C1 segment of cervical spinal cord (tissue), 14 donors: Measurements from ENCODE around the gene FADS2.
A peak's percentile ranks its signal among the peaks of the same experiment; 100 is the strongest.

ENCODE experiments used
- DNase-seq, 14 donors: peaks; one replicate each; lab custom pipeline; 2025; lab: John Stamatoyannopoulos, UW

The FADS2 gene

DNA sequence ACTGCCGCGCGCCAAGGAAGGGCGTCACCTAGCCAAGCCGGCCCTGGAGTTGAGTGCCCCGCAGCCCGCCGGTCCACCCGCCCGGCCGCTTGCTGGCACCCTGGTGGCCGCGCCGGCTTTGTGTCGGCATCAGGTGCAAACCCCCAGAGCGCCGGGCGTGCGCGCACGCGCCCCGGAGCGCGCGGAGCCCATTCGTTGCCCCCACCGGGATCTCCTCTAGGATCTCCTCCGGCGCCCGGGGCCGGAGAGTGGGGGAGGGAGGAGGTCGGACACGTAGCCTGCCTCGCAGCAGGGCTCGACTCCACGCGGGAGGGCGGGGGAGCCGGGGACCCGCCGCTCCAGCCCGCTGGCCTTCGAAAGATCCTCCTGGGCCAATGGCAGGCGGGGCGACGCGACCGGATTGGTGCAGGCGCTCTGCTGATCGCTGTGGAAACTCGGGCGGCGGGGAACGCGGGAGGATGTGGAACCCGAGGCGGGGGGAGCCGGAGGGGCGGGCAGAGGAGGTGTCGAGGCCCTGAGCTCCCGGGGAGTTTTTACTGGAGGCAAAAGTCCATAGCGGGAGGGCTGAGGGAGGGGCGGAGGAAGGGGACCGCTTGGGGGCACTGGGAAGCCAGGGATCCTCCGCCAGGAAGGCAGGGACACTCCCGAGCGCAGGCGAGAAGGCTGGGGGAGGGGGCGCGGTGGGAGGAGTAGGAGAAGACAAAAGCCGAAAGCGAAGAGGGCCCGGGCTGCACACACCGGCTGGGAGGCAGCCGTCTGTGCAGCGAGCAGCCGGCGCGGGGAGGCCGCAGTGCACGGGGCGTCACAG lies at the start of gene FADS2:
Gene FADS2, plus strand, starts transcription at position 730 of the 808 bp plus-strand sequence. CDS start 91 bp downstream, outside the sequence.
- peak; percentile 28 to 95 (median 87) for DNase-seq

DNA sequence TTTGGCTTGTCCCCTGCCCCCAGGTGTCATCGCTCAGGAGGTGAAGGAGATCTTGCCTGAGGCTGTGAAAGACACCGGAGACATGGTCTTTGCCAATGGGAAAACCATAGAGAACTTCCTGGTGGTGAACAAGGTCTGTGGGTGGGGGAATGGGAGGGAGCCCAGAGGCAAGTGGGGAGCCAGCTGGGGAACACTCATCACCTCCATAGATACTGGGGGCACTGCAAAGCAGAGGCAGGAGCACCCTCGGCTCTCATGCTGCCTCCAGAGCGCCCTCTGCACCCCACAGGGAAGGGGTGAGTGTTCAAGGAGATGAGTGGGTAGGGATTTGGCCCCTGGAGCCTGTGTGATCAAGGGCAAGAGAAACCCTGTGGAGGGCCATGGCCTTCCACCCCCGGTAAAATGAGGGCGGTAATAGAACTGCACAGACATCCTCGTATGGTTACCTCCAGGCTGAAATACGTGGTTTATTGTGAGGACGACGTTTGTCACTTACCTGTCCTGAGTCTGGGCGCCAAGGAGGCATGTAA lies 49.7 kb upstream of the FADS2 start:
- DNase-seq = no peak

DNA sequence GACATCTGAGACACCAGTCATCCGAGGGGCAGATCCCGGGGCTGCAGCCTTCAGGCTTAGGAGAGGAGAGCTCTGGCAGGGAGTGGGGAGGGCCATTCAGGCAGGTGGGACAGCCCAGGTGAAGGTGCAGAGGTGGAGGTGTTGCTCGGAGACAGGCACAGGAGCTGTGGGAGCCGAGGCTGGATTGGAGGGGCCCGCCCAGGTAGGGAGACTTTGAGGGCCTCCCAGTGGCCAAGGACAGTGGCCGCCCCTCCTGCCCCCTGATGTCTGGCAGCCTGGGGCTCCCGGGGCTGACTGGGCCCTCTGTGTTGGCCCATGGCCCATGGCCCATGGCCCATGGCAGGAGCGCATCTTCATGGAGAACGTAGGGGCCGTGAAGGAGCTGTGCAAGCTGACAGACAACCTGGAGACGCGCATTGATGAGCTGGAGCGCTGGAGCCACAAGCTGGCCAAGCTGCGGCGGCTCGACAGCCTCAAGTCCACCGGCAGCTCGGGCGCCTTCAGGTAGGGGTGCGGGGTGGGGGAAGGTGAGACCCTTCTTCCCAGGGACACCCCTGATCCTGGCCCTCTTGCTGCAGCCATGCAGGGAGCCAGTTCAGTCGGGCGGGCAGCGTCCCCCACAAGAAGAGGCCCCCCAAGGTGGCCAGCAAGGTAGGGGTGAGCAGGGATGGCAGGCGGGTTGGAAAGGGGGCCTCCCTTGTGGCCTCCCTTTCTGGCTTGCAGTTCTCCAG lies 49.0 kb upstream of the FADS2 start:
- DNase-seq = no peak

DNA sequence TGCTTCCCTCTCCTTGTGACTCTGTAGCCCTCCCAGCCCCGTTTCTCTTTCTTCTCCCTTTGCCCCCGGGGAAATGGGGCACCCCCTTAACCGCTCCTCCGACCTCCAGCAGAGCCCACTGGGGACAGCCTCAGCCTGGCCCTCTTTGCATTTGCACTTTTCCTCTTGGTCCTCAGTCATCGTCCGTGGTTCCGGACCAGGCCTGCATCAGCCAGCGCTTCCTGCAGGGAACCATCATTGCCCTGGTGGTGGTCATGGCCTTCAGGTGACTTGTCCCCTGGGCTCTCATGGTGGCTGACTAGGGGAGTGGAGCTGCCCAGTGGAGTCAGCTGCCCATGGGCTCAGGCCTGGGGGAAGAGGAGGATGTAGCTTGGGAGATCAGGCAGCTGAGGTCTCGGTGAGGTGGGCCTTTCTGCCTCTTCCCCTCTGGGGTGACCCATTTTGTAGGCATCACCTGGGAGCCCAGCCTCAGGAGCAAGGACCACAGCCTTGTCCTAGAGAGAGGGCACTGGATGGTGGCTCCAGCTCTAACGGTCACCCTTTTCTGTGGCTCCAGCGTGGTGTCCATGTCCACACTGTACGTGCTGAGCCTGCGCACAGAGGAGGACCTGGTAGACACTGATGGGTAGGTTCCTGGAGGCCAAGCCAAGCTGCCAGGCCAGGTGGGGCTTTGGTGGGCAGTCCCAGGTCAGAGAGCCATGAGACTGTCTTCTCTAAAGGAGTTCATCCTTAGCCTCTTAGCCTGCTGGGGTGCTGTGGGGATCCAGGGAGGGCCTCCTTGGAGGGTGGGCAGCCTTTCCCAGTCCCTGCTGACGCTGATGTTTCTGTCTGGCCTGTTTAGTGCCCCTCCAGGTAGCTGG lies 48.2 kb upstream of the FADS2 start:
- no peak for DNase-seq

DNA sequence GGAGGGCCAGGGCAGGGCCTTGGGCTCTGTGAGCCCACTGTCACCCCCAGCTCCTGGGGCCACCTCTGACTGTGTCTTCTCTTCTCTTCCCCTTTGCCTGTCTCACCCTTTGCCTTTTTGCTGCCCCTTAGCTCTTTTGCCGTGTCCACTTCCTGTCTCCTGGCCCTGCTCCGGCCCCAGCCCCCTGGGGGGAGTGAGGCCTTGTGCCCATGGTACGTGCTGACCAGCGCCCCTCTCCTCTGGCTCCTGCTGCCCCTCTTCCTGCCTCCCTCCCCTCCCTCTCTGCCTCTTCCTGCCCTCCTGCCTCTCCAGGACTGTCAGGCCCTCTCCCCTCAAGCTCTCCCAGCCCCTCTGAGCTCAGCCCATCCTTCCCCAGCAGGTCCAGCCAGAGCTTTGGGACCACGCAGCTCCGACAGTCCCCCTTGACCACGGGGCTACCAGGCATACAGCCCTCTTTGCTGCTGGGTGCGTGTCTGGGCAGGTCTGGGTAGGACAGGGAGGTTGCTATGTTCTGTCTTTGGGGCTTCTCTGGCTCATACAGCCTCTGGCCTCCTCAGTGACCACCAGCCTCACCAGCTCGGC lies 47.4 kb upstream of the FADS2 start:
- DNase-seq = no peak

DNA sequence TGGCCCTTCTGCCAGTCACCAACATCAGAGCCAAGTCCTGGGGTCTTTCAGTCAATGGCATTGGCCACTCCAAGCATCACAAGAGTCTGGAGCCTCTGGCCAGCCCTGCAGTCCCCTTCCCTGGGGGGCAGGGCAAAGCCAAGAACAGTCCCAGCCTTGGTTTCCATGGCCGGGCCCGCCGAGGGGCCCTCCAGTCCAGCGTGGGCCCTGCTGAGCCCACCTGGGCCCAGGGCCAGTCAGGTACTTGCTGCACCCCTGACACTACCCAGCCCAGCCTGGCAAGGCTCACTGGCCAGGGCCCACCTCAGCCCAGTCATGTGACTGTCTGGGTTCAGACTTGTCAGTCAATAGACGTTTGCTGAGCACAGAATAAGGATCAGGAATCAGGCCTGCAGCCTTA lies 46.5 kb upstream of the FADS2 start:
- no peak for DNase-seq

DNA sequence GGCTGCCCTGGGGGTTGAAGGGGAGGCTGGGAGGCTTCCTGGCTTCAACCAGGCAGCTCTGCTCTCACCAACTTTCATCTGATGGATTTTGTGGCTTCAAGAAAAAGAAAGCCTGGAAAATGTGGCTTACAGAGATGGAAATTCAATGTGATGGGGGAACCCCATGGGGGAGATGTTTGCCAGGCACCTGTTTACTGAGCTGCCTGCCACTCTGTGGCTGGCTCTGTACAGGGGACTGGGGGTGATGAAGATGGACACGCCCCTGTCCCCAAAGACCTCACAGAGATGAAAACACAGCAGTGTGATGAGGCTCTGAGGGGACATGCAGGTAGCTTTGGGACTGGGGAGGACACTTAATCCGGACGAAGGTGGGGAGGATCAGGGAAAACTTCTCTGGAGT lies 45.8 kb upstream of the FADS2 start:
- DNase-seq = no peak

DNA sequence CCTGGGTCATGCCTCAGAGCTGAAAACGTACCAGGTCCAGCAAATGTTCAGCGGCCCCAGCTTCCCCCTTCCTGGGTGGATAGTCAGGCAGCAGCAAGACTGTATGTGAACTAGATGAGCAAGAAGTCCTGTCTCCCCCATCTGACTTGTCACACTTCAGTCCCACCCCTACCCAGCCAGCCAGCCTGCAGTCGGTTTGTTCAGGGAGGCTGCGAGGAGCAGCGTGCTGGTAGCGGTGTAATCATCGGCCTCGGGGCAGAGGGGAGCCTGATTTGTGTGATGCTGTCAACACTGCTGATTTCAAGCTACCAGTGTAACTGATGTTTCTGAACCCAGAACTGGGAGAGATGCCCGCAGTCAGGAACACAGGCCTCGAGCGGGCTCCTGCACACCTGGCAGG lies 45.3 kb upstream of the FADS2 start:
- DNase-seq = no peak

DNA sequence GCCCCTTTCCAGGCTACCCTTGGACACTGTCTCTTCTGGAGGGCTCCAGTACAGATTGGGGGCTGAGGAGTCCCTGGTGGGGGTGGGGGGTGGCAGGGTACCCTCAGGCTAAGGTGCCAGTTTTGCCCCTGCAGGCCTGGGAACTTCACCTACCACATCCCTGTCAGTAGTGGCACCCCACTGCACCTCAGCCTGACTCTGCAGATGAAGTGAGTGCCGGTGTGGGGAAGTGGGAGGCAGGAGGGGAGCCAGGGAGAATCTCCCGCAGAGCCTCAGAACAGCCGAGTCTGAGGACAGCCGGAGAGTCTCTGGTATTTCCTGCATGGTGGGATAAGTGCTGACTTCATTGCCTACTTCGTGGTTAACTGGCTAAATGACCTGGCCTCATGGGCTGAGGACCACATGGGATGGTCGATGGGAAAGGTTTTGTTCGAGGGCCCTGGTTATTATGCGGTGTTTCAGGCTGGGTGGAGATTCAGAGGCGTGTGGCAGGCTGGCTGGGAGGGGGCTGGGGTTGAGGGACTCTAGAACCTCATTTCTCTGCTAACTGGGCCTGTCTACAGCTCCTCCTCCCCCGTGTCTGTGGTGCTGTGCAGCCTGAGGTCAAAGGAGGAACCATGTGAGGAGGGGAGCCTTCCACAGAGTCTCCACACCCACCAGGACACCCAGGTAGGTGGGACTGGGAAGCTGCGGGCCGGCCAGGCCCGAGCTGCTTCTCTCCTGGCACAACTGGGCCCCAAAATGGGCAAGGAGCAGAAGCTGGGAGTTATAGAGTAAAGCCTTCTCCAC lies 44.2 kb upstream of the FADS2 start:
- DNase-seq = no peak

DNA sequence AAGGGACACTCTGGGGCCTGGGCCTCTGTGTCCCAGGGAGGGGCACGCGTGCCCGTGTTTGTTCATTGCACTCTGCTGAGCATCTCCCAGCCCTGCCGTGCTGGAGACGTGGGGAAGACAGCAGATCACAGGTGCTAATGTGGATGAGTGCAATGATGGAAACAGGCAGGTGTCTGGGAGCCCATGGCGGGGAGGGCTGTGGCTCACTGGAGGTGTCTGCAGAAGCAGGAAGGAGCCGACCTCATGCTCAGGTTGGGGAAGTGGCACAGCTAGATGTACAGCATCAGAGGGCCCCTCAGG lies 43.6 kb upstream of the FADS2 start:
- no peak for DNase-seq

DNA sequence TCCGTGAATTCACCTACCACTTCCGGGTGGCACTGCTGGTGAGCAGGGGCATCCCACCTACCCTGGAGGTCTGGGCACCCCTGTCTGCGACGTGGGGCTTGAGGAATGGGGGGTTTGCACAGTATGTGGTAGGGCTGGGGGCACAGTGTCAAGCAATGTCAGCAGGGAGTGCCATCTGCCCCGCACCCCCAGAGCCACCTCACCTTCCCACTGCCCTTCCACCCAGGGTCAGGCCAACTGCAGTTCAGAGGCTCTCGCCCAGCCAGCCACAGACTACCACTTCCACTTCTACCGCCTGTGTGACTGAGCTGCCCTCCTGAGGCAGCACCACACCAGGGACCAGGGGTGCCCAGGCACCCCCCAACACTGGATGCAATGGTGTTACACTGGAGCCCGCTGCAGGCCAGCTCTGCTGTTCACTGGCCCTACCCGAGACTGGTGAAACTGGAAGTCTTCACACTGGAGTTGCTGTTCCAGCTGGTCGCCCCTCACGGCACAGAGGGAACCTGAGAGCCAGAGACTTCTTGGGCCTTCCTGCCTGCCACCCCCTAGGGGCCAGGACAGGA lies 42.2 kb upstream of the FADS2 start:
- DNase-seq = no peak

DNA sequence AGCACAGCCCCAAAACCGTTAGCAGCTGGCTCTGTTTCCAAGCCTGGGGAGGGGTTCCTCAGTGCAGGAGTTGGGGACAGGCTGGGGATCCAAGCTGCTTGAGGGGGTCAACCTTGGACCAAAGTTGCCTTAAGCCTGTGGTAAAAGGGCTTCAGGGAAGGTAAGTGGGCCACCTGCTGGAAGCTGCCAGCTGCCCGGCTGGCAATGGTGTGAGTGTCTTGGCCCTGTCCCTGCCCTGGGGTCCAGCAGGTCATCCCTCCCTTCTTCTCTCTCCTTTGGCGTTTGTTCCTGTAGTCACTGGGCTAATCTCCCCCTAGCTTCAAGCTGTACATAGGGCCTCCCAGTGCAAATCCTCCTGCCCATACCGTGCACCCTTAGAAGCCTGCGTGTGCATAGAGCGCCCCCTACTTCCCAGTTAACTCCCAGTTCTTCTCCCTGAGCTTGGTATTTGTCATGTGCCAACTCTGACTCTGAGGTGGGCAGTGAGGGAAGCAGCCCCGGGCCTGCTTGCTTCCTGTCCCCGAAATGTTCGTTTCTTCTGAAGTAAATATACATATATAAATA lies 40.1 kb upstream of the FADS2 start:
- peak in 11 of 14 donors; percentile 7 to 60 (median 44) for DNase-seq

DNA sequence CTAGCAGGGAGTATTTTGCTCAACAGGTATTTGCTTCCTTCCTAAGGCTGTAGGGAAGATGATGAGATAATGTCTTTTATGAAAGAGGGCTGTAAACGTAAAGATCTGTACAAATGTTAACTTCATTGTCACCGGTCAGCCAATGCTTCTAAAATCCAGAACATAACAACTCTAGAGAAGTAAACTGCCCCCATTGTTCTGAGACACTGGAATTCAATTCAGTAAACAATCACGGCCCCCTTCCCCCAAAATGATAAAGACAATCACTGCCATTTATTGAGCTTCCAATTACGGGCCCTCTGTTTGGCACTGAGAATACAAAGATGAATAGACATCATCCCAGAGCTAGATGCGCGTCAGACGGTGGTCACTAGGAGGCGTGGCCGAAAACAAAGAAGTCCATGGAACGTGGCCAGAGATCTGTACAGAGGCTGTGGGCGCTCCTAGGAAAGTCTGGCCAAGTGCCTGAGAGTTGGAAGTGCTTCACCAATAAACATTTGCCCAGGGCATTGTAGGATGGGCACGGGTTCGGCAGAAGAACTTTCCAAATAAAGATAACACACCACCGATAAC lies 36.3 kb upstream of the FADS2 start:
- peak in 12 of 14 donors; percentile 66 to 95 (median 85) for DNase-seq

DNA sequence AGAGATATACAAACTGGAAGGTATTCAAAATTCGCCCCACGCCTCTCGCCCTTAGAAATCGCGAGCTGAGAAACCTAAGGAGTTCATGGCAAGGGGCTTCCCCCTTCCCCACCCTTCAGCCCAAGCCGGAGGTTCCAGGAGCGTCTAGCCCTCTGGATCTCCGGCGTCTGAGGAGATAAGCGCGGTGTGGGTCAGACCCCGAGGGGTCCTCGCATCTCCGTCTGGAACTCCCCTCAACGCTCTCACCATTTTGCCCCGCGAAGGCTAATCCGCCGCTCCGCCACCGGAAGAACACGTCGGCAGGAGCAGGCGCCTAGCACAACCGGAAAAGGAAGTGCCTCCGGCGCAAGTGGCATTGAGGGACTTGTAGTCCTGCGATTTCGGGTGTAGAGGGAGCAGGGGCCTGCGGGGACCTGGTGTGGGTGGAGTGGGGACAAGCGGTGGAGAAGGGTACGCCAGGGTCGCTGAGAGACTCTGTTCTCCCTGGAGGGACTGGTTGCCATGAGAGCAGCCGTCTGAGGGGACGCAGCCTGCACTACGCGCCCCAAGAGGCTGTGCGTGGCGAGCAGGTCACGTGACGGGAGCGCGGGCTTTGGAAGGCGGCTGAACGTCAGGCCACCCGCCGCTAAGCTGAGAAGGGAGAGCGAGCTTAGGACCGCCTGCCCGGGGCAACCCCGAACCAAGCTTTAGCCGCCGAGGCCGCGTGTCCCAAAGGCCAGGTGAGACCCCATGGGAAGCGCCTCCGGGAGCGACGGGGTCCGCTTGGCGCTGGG lies 35.6 kb upstream of the FADS2 start, which contains the start of the genes FEN1 and TMEM258:
Gene FEN1, plus strand, starts transcription at position 602 of the 773 bp plus-strand sequence. CDS start 2,451 bp downstream, outside the sequence.
Gene TMEM258, minus strand, starts transcription at position 290 of the 773 bp plus-strand sequence. Its CDS starts 41 bp downstream, at position 249.
- DNase-seq = peak; percentile 84 to 100 (median 97)

DNA sequence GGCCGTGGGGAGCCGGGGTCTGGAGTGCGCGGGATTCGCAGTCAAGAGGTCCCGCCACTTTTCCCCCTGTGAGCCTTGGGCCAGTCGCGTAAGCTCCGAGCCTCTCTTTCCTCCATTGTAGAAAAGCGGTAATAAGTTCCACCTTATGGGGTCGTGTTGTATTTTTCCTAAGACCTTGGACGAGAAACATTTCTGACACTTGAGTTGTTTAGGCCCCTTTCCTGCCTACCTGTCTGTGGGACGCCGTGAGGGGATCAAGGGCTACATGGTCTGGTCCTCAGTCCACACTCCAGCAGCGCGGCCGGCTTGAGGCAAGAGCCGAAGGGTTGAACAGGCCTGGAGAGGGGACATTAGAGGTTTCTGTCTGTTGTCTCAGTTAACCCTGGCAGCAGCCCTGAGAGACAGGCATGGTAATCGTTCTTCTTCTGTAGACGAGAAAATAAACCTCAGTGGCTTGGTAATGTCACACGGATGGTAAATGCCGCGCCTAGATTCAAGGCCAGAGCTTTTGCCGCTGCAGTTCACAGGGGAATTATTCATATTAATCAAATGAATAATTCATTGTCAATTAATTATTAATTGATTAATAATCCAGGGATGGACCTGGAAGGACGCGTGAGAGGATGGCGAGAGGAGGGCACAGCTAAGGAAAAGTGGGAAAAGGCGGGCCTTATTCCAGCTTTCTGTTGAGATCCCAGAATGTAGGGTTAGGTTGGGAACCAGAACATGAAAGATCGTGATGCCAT lies 34.8 kb upstream of the FADS2 start:
- peak in 1 of 14 donors; percentile 22 for DNase-seq

DNA sequence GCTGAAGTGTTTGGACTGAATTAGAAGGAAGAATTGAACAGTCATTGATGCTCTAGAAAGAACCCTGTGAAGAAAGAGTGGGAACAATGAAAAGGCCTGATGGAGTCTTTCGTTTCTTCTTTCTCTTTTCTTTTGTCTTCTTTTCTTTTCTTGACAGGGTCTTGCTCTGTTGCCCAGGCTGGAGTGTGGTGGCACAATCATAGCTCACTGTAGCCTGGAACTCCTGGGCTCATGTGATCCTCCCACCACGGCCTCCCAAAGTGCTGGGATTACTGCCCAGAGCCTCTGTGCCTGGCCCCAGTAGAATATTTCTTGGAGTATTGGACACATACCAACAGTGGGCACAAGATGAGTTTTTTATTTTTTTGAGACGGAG lies 34.3 kb upstream of the FADS2 start:
- DNase-seq = no peak

DNA sequence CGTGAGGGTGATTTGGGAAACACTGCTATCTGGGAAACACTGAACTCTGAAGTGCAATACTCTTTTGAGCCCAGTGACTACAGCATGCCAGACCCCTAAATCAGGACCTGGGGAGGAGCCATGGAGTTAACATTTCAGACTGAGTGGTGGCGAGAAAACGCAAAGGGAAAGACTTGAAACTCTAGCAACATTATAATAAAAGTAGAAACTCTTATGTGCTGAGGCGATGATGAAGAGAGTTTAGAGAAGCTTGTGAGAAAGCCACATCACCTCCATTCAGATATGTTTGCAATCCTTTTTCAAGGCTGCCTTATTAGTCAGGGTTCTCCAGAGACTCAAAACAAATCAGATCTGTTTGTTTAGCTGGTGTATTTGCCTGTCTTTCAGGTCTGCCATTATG lies 33.5 kb upstream of the FADS2 start:
- DNase-seq = no peak

DNA sequence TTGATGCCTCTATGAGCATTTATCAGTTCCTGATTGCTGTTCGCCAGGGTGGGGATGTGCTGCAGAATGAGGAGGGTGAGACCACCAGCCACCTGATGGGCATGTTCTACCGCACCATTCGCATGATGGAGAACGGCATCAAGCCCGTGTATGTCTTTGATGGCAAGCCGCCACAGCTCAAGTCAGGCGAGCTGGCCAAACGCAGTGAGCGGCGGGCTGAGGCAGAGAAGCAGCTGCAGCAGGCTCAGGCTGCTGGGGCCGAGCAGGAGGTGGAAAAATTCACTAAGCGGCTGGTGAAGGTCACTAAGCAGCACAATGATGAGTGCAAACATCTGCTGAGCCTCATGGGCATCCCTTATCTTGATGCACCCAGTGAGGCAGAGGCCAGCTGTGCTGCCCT lies 32.6 kb upstream of the FADS2 start:
- no peak for DNase-seq
